K562 (cell line): ENCODE results near the gene IL1R1. TPM values are rescaled to one million over a fixed set of nuclear protein-coding genes. Genes with fewer than 3 reads are reported as not detected.

Experiments
- CHAMP1 ChIP-seq: fragments of 450-650 bp; IDR thresholded peaks from 2 replicates; pipeline ENCODE4 v1.6.1; 2016; ENCODE audit warnings: mild to moderate bottlenecking
- HDAC1 ChIP-seq, 2 experiments: fragments of 450-650 bp; IDR thresholded peaks; 2 replicates each; pipeline ENCODE4 v1.6.1; 2016 to 2017; ENCODE audit warnings: inconsistent platforms in 1 of 2, mild to moderate bottlenecking in 1 of 2, moderate library complexity in 1 of 2
- HMBOX1 ChIP-seq: sonication (generic); IDR thresholded peaks from 2 replicates; pipeline ENCODE4 v1.6.1; 2016
- IRF9 ChIP-seq: fragments of 450-650 bp; IDR thresholded peaks from 2 replicates; pipeline ENCODE4 v1.6.1; 2016; ENCODE audit warnings: missing biosample characterization, missing genetic modification characterization
- JUND ChIP-seq, 2 experiments: IDR thresholded peaks; 2 replicates in 1 of 2; 3 replicates in 1 of 2; pipeline ENCODE4 v1.6.1; 2011; ENCODE audit warnings: borderline replicate concordance in 2 of 2, low read depth in 2 of 2, low read length in 2 of 2, improper control_type of control experiment in 1 of 2, missing biosample characterization in 1 of 2, missing genetic modification characterization in 1 of 2, missing genetic modification reagents in 1 of 2
- KAT2B ChIP-seq: IDR thresholded peaks from one replicate; pipeline ENCODE4 v1.6.1; 2012; ENCODE audit warnings: low read depth, mild to moderate bottlenecking, control low read depth, inconsistent platforms, low read length, moderate library complexity
- MTA1 ChIP-seq: fragments of 450-650 bp; IDR thresholded peaks from 2 replicates; pipeline ENCODE4 v1.6.1; 2017; ENCODE audit warnings: borderline replicate concordance
- NFIX ChIP-seq: fragments of 250-450 bp; sonication (Bioruptor Pico); IDR thresholded peaks from 2 replicates; pipeline ENCODE4 v1.4.0; 2020; ENCODE audit warnings: low read depth, mild to moderate bottlenecking, moderate library complexity
- NR2F6 ChIP-seq: fragments of 450-650 bp; formaldehyde crosslinking; IDR thresholded peaks from 2 replicates; pipeline ENCODE4 v1.4.0; 2020; ENCODE audit warnings: mild to moderate bottlenecking
- PHF8 ChIP-seq: fragments of 200-600 bp; sonication (generic); IDR thresholded peaks from 2 replicates; pipeline ENCODE4 v1.6.1; 2012; ENCODE audit warnings: mixed run types, mild to moderate bottlenecking, inconsistent platforms, low read length, moderate library complexity, borderline replicate concordance
- RBM14 ChIP-seq: fragments of 200-400 bp; formaldehyde crosslinking; IDR thresholded peaks from 2 replicates; pipeline ENCODE4 v1.6.1; 2018; ENCODE audit warnings: low read depth, mild to moderate bottlenecking, low read length, moderate library complexity, borderline replicate concordance; ENCODE audit not compliant: insufficient read depth
- SAFB2 ChIP-seq: fragments of 200-400 bp; formaldehyde crosslinking; IDR thresholded peaks from 2 replicates; pipeline ENCODE4 v1.6.1; 2018; ENCODE audit warnings: borderline replicate concordance, low read length, low read depth, moderate library complexity; ENCODE audit not compliant: severe bottlenecking
- SMAD1 ChIP-seq: fragments of 150-350 bp; IDR thresholded peaks from 2 replicates; pipeline ENCODE4 v1.6.1; 2014; ENCODE audit warnings: low read length, low read depth; ENCODE audit not compliant: partially characterized antibody
- SOX6 ChIP-seq: fragments of 450-650 bp; IDR thresholded peaks from 2 replicates; pipeline ENCODE4 v1.6.1; 2014; ENCODE audit warnings: mild to moderate bottlenecking
- TCF7 ChIP-seq: sonication (generic); IDR thresholded peaks from 2 replicates; pipeline ENCODE4 v1.6.1; 2016; ENCODE audit warnings: antibody characterized with exemption, borderline replicate concordance
- XRCC3 ChIP-seq: fragments of 450-650 bp; IDR thresholded peaks from 2 replicates; pipeline ENCODE4 v1.6.1; 2017; ENCODE audit warnings: mild to moderate bottlenecking, moderate library complexity
- ZNF263 ChIP-seq: sonication (generic); formaldehyde crosslinking; IDR thresholded peaks from 2 replicates; pipeline ENCODE4 v1.8.0; 2022; ENCODE audit warnings: mild to moderate bottlenecking, missing genetic modification reagents, borderline replicate concordance
- ZNF512 ChIP-seq: IDR thresholded peaks from 2 replicates; pipeline ENCODE4 v1.6.1; 2016; ENCODE audit warnings: missing genetic modification characterization, missing compliant biosample characterization
- ZNF77 ChIP-seq: fragments of 250-450 bp; sonication (Bioruptor Pico); IDR thresholded peaks from 2 replicates; pipeline ENCODE4 v1.5.0; 2020
- polyA plus RNA-seq, 8 experiments: library from polyadenylated mRNA; depleted of rRNA in 4 of 8; stranded (reverse) in 5 of 8; unstranded in 3 of 8; fragments of >200 nt; fragmentation: Nextera tagmentation in 2 of 8; fragmentation: Illumina TruSeq in 1 of 8; extraction: Ambion mirVana in 2 of 8; extraction: Trizol in 1 of 8; gene quantifications; 2 replicates each; pipeline versions ENCODE4 v1.2.1 to v1.2.3, GENCODE V29; 2011 to 2014; ENCODE audit warnings: inconsistent platforms in 1 of 8, missing spikeins in 1 of 8
- total RNA-seq, 7 experiments: library from RNA; depleted of rRNA in 6 of 7; stranded (reverse); fragments of >200 nt in 6 of 7; fragmentation: Illumina TruSeq in 2 of 7; extraction: Trizol in 2 of 7; gene quantifications; 2 replicates each; pipeline versions ENCODE4 v1.2.1 to v1.2.3, GENCODE V29; 2011 to 2021; ENCODE audit warnings: low replicate concordance in 1 of 7

The IL1R1 gene
- total and polyA plus RNA-seq, 9 of the 15 experiments (the other 6 are each of a cell fraction or from before 2014, with no cell fraction given): 0.81 to 3.9 (median 1.6) TPM

- TF ChIP-seq SMAD1 (no peak), TCF7 (no peak), MTA1 (no peak), SAFB2 (no peak), IRF9 (tag) (no peak), HMBOX1 (no peak), ZNF77 (CRISPR knock-in tag) (no peak), PHF8 (no peak), ZNF263 (no peak), XRCC3 (no peak), JUND (IDR thresholded peaks at IDR 0.05; ENCODE audit: borderline replicate concordance, low read depth, low read length) (no peak), JUND (tag; IDR thresholded peaks at IDR 0.05; ENCODE audit: borderline replicate concordance, low read depth, low read length) (no peak), ZNF512 (tag) (peak; percentile 95), HDAC1 (IDR thresholded peaks at IDR 0.05) (no peak), CHAMP1 (no peak), NFIX (CRISPR knock-in tag) (no peak), RBM14 (no peak), SOX6 (no peak), NR2F6 (no peak), KAT2B (no peak)
Measured at GRCh38 chr2:102226612-102227391, 84.3 kb downstream of the IL1R1 start (continued).
